HL-60 (cell line): ENCODE results near the gene ANO7.

ENCODE experiments used
- DNase-seq, 2 experiments: peaks; one replicate each; pipeline ENCODE4 v3.0.0-alpha.2; 2010 to 2020; ENCODE audit warnings: low read depth in 1 of 2, low spot score in 1 of 2
- H3K27ac ChIP-seq: fragments of 250-450 bp; sonication (Bioruptor Pico); replicated peaks from 2 replicates; pipeline ENCODE4 v1.5.1; 2020; ENCODE audit warnings: mild to moderate bottlenecking, moderate library complexity
- H3K27me3 ChIP-seq: fragments of 250-450 bp; sonication (Bioruptor Pico); 2 replicates; pipeline ENCODE4 v1.5.1; 2021; ENCODE audit warnings: mild to moderate bottlenecking, moderate library complexity; ENCODE audit not compliant: insufficient read depth, poor library complexity, severe bottlenecking
- H3K4me3 ChIP-seq: replicated peaks from 2 replicates; pipeline ENCODE4 v1.5.1; 2011; ENCODE audit warnings: mild to moderate bottlenecking, control low read depth, low read length; ENCODE audit not compliant: insufficient read depth
- CTCF ChIP-seq: IDR thresholded peaks from one replicate; pipeline ENCODE4 v1.5.1; 2011; ENCODE audit warnings: low read length, control low read depth, inconsistent platforms; ENCODE audit not compliant: insufficient read depth
- GABPA ChIP-seq: IDR thresholded peaks from 2 replicates; pipeline ENCODE4 v1.6.1; 2012; ENCODE audit warnings: low read depth
- POLR2AphosphoS5 ChIP-seq: IDR thresholded peaks from 2 replicates; pipeline ENCODE4 v1.6.1; 2012; ENCODE audit warnings: low read depth
- REST ChIP-seq: IDR thresholded peaks from 2 replicates; pipeline ENCODE4 v1.6.1; 2012; ENCODE audit warnings: low read depth; ENCODE audit not compliant: insufficient replicate concordance
- SPI1 ChIP-seq: IDR thresholded peaks from 2 replicates; pipeline ENCODE4 v1.6.1; 2012; ENCODE audit warnings: low read depth, mild to moderate bottlenecking, borderline replicate concordance

Gene ANO7

GRCh38 chr2:241235859-241236593 lies 47.5 kb downstream of the ANO7 start:
- DNase-seq: no peak
- TF ChIP-seq CTCF: no peak
- TF ChIP-seq SPI1: no peak
- TF ChIP-seq GABPA: no peak
- no peak for TF ChIP-seq REST
- no peak for TF ChIP-seq POLR2AphosphoS5
- Histone ChIP-seq H3K27ac (no peak overlapping the region), H3K27me3 (no peaks in the 10 kb centered on the region), H3K4me3 (no peak overlapping the region)

GRCh38 chr2:241237047-241237446 lies 48.6 kb downstream of the ANO7 start:
- no peak for TF ChIP-seq SPI1
- no peak for DNase-seq
- no peaks in the 10 kb centered on the region for H3K27me3 ChIP-seq
- no peak overlapping the region for H3K4me3 ChIP-seq
- H3K27ac ChIP-seq: no peak overlapping the region

- TF ChIP-seq POLR2AphosphoS5 (no peak), CTCF (no peak), SPI1 (no peak), REST (no peak)
- no peak for DNase-seq
- no peaks in the 10 kb centered on the region for H3K27me3 ChIP-seq
- H3K27ac ChIP-seq: no peak overlapping the region
- H3K4me3 ChIP-seq: no peak overlapping the region
These were observed 49.5 kb downstream of the ANO7 start for GRCh38 chr2:241237949-241238371.

- no peak overlapping the region for H3K27ac ChIP-seq
- no peaks in the 10 kb centered on the region for H3K27me3 ChIP-seq
- no peak for DNase-seq
- TF ChIP-seq CTCF: no peak
- no peak for TF ChIP-seq SPI1
- no peak overlapping the region for H3K4me3 ChIP-seq
These were observed 50.3 kb downstream of the ANO7 start for GRCh38 chr2:241238693-241239198.
